ENCODE results near the gene PLA2G4E. TPM values are rescaled to one million over a fixed set of nuclear protein-coding genes. Genes with fewer than 3 reads are reported as not detected.

Gene PLA2G4E
- polyA plus RNA-seq, 3 donors, result not detected

DNA sequence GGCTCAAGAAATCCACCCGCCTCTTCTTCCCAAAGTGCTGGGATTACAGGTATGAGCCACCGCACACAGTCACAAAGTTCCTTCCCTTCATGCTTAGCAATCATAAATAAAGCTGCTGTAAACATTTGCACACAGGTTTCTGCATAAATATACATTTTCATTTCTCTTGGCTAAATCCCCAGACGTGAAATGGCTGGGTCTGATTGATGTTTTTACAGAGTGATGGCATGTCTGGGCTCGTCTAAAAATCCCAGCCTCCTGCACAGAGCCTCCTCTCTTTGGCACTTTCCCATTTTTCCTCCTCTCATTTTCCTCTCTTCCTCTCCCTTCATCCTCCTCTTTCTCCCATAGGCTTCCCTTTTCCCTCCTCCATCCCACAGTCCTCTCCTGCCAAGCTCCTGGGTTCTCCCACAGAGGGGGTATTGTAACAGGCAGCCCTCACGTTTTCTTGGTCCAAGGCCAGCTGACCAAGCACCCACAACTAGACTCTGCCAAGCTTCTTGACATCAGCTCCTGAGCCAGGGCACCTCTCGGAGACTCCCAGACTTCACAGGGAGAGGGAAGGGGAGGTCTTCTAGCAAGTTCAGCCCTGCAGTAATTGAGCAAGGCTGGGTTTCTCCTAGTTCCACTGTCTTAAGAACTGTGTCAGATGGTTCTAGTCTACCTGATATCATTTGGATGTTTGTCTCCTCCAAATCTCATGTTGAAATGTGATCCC lies 10.5 kb upstream of the PLA2G4E start:
- no peak for DNase-seq (ENCODE audit: low read depth in 3 of 3, low spot score in 2 of 3)

DNA sequence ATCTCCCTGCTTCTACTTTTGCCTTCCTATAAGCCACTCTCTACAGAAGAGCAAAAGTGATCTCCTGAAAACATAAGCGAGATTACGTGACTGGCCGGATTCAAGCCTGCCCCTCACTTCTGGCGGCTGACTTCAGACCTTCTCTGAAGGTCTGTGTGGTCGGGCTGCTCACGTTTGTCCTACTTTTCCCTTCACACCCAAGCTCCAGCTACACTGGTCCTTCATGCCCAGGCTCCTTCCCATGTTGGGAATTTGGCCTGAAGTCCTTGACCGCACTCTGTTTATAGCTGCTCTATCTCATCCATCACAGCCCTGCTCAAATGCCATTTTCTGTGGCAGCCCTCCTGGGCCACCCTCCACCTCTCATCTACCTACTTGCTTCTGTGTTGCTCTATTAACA lies 6.7 kb upstream of the PLA2G4E start:
- DNase-seq (ENCODE audit: low read depth in 3 of 3, low spot score in 2 of 3), result no peak

DNA sequence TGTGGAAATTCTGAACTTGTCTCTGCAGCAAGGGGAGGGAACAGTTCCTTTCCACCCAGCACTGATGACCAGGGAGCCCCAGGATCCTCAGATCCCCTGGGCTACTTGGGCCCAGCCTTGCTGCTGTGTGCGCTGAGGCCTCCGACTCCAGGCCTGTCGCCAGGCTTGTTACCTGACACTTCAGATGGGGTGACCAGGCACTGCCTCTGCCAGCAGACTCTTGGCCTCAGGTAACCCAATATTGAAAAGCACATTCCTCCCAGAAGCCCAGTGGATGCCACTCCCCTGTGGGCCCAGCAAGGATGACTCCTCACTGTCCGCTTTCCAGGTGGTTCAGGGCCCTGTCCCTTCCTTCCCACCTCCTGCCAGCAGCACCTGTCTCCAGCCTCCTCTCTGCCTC lies 3.5 kb upstream of the PLA2G4E start:
- no peak for DNase-seq (ENCODE audit: low read depth in 3 of 3, low spot score in 2 of 3)

DNA sequence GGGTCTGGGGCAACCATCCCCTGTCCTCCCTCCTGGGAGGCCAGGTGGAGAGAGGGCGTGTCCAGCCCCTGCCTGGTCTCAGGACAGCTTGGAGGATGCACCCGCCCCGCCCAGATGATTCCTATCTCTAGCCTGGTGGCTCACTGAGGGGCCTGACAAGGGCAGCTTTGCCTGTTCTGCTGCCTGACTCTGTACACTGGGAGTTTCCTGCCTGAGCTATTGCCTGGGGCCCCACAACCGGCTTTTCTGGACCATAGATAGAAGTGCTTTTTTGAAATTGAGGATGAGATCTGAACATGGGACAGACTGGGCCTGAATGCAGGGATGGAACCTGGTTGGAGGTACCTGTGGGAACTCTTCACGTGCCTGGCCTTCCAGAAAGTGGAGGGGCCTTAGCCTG lies 751 bp upstream of the PLA2G4E start:
- no peak for DNase-seq (ENCODE audit: low read depth in 3 of 3, low spot score in 2 of 3)

DNA sequence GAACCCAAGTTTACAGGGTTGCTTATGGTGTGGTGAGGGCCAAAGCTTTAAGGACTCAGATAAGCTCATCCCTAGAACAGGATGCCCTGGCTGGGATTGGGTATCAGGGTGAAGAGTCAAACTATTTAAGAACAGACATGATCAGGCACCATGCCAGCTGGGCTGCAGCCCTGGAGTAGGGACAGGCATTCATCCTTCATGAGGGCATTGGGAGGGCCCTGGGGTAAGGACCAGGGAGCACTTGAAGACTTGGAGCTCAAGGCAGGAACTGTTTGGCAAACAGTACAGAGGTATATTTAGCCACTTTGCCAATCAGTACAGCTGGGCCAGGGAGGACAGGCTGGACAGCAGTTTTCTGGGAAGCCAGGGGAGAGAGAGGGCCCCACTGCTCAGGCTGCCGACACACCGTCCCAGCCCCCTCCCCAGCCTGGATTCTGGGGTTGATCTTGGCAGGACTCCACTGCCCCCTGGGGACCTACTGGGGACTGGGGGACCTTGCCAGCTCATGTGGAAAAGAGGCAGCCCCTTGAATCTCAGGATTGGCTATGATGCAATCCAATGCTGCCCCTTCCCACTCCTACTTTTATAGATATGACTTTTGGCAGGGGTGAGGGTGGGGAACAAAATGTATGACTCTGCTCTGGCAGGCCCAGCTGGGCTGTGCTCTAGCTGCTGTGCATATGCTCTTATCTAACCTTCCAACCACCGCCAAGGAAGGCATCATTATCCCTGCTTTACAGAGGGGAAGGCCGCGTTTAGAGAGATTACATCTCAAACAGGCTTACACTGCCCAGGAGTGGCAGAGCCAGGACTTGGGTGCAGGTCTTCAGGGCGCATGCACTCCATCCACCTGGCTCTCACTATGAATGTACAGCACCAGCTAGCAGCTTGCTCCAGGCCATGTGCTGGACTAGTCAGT lies 2.3 kb downstream of the PLA2G4E start:
- DNase-seq (ENCODE audit: low read depth in 3 of 3, low spot score in 2 of 3), result no peak

DNA sequence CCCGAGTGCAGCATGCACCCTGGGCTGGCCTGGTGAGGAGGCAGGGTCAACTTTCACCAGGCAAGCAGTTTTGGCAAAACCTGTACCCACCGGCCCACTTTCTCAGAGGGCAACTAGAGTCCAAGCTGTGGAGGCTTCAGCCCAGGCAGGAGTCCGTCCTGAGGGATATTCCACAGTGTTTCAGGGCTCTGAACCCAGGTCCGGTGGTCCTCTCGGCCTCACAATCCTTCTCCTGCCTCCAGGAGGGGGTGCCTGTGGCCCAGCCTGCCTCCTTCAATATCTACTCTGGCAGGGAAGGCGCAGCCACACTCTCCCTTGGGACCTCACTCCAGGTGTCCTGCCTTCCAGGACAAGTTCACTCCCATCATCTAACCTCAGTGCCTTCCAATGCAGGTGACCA lies 3.9 kb downstream of the PLA2G4E start:
- no peak for DNase-seq (ENCODE audit: low read depth in 3 of 3, low spot score in 2 of 3)

DNA sequence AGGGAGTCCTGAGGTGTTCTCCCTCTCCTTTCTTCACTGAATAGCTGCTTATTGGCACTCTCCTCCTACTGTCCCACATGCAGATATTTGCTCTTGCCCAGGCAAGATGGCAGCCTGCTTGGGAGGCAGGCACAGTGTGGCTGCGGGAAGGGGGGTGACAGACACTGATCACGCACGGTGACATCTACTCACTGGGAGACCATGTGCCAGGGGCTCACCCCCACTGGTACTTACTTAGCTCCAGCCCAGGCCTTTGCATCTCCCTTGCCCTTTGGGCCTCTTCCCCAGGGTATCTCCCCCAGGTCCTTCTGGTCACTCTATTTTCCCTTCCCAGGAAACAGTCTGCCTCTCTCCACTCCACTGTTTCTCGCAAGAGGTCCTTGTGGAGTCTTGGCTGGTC lies 6.4 kb downstream of the PLA2G4E start:
- no peak for DNase-seq (ENCODE audit: low read depth in 3 of 3, low spot score in 2 of 3)

DNA sequence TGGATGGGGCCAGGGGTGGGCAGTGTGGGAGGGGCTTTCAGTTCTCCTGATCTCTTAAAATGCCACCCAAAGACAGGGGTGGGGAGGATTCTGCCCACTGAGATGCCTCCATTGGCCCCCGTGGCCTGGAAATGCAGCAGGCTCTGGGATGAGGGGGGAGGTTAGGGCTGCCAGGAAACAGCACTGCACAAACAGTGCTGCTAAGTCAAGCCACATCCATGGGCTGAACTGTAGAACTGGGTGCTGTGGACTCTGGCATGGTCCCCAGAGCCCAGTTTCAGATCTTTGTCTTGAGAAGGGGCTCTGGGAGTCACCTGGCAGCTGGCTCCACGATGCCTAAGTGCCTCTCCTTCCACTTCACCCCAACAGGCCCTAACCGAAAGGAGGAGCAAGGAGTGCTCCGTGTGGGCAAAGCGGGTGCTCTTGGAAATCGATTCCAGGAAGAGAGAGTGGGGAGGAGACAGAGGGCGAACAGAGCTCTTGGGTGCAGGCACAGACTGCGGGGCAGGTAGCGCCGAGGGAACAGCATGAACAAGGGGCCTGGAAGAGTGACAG lies 7.8 kb downstream of the PLA2G4E start:
- no peak for DNase-seq (ENCODE audit: low read depth in 3 of 3, low spot score in 2 of 3)

DNA sequence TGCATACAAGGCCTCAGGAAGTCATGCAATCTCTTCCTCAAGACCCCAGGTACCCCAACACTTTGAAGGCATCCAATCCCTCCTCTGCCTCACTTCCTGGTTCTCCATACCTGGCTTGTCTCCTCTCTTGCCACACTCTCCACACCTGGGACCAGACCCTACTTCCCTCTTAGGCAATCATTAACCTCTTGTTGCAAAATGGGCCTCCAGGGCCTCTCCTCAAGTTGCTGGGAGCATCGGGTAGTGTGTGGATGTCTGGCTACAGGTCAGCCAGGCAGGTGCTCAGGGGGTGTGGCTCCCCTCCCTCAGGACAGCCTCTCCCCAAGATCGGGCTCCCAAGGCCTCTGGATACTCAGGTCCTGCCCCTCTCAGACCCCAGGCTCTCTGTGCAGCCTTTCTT lies 8.6 kb downstream of the PLA2G4E start:
- peak in 1 of 3 donors; percentile 7 for DNase-seq (ENCODE audit: low read depth in 3 of 3, low spot score in 2 of 3)

DNA sequence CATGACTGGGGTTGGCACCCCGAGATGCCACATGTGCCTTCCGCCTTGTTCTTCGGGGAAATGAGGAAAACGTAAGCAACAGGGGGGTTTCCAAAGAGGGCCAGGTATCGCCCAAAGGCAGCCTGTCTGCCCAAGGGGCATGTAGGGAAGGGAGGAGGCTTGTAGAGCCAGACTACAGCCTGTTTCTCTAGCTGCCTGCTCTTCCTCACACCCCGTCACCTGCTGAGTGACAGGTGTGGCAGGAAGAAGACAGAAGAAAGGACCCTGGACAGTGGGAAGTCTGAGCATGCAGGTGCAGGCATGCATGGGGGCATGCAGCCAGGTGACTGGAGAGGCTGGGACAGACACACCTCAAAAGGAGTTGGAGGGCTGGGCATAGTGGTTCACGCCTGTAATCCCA lies 9.8 kb downstream of the PLA2G4E start:
- no peak for DNase-seq (ENCODE audit: low read depth in 3 of 3, low spot score in 2 of 3)

DNA sequence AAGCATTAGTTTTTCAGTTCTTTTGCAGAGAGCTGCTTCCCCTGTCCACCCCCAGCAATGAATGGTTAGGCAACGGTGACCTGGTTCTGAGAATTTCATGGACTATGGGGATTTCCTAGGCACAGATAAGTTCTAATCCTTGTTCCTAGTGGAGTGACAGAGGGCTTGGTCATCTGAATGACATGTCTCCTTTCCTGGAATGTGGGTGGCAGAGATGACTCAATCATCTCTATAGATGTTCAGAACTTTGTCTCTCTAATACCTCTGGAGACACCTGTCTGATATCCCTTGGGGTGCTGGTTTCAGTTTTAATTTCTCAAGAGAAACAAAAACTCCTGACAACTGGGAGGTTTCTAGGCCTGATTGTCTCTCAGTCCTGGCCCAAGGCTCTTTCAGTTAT lies 10.4 kb downstream of the PLA2G4E start:
- DNase-seq (ENCODE audit: low read depth in 3 of 3, low spot score in 2 of 3), result no peak

DNA sequence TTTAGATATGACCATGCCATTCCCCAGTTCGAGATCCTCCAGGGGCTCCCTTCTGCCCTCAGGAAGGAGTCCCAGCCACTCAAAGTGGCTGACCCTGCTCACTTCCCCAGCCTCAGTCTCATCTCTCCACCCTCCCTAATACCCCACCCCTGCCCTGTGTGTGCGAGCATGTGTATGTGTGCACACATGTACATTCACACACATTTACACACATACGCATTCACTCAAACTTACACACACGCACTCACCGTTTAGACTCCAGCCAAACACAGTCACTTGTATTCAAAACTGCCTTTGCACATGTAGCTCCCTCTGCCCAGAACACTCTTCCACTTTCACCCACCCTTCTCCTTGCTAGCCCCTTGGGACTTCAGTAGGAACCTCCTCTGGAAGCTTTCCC lies 11.4 kb downstream of the PLA2G4E start:
- no peak for DNase-seq (ENCODE audit: low read depth in 3 of 3, low spot score in 2 of 3)

DNA sequence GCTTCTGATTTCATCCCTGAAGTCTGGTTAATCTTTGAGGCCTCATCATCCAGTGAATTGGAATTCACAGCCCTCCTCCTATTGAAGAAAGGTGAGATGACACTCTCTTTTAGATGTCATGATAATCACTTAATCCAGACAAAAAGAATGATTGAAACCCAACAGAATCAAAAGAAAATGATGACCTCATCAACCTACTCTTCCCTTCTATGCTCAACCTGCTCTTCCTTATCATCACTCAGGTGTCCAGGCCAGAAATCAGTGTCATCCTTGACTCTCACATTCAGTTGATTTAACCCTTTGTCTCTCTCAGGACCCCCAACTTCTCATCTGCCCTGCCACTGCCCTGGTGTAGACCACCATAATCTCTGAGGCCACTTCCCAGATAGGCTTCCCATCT lies 11.8 kb downstream of the PLA2G4E start:
- no peak for DNase-seq (ENCODE audit: low read depth in 3 of 3, low spot score in 2 of 3)

DNA sequence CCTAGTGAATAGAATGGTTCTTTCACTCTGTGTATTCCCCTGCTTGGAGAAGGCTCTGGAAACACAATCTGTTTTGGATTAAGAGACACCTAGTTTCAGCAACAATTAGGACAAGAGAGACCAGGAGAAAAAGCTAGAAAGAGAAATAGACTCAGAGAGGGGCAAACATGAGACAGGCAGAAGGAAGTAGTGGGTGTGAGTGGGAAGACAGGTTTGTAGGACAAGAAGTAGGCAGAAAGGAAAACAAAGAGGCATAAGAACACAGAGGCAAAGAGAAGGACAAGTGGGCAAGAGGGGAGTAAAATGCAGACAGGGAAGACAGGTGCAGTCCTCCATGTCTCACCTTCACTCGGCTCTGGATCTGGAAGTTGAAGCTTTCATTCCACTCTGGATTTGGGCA lies 13.5 kb downstream of the PLA2G4E start:
- DNase-seq (ENCODE audit: low read depth in 3 of 3, low spot score in 2 of 3), result no peak

DNA sequence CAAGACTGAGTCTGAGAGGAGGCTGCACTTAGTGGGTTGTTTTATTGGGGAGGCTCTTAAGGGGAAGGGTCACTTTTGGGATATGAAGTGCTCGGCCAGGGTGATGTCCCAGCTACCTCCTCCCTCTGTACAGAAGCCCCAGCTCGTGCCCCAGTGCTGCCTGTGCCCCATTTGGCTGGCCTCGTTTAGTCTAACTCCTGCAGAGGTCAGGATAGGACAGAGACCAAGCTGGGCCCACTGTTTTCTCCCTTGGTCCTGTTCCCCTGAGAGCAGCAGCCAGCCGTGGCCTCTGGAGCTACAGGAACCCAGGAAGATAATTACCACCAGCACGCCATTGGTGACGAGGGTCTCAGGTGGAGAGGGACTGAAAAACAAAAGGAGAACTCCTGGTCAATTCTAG lies 18.5 kb downstream of the PLA2G4E start:
- DNase-seq (ENCODE audit: low read depth in 3 of 3, low spot score in 2 of 3), result no peak

DNA sequence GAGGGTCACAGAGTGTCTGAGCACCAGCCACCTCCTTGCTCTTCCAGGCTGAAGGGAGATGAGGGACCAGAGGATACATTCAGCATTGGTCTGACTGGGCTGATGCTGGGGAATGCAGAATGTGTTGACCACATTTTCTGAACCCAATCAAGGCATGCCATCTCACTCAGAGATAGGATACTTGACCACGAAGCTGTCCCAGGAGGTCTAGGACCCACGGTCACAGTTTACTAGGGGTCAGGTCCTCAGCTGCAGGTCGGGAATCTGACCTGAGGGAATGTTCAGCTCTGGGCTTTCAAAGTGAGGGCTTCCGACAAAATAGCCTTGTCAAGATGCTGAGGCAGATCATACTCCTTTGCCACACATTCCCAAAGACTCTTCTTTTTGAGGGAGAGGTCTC lies 19.6 kb downstream of the PLA2G4E start:
- no peak for DNase-seq (ENCODE audit: low read depth in 3 of 3, low spot score in 2 of 3)

DNA sequence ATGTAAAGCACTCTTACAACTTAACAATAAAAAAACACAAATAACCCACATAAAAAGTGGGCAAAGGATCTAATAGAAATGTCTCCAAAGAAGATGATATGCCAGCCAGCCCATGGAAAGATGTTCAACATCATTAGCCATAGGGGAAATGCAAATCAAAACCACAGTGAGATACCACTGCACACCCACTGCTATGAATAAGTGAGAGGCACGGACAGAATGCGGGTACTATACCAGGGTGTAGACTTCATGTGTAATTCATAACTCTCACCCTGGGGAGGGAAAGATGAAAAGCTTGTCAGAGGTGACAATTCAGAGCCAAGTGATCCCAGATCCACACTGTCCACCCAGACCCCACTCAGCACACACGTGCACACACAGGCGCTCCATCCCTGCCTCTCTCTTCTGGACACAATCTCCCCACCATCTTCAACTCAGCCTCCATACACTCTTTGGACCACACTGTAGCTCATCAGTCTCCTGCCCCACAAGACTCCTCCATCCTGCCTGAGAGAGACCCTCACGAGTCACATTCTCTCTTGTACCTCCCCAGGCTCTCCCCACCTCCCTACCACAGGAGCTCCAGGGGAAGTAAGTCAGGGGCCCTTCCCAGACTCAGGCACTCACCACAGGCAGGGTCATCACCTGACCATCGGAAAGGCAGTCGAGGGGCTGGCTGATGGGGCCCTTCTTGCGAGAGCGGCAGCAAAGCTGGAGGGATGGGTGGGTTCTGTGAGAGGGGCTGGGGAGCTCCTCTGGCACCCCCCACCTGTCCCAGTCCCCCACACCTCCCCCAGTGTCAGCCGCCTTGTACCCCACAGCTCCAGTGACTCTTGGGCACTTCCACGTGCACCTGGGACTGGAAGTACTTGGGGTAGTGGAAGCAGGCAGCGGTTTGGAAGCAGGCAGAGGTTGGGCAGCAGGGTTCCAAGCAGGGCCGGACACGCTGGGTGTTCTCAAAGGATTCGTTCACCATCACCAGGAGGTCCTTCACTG lies 21.3 kb downstream of the PLA2G4E start:
- DNase-seq (ENCODE audit: low read depth in 3 of 3, low spot score in 2 of 3), result no peak

DNA sequence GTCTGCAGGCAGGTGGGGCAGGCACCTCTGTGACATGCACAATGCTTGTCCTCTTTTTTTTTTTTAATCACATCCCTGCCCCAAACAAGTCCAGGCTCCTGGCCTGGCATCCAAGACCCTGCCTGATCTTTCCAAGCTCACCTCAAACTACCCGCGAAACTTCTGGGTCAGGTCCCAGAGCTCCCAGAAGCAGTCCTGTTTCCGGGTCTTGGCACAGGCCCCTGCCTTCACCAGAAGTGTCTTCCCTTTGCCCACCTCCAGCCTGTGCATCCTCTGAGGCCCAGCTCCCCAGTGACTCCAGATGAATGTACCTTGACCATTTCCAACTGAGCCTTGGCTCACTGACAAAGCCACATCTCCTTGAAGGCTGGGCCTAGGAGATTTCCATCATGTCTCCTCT lies 23.0 kb downstream of the PLA2G4E start:
- no peak for DNase-seq (ENCODE audit: low read depth in 3 of 3, low spot score in 2 of 3)

DNA sequence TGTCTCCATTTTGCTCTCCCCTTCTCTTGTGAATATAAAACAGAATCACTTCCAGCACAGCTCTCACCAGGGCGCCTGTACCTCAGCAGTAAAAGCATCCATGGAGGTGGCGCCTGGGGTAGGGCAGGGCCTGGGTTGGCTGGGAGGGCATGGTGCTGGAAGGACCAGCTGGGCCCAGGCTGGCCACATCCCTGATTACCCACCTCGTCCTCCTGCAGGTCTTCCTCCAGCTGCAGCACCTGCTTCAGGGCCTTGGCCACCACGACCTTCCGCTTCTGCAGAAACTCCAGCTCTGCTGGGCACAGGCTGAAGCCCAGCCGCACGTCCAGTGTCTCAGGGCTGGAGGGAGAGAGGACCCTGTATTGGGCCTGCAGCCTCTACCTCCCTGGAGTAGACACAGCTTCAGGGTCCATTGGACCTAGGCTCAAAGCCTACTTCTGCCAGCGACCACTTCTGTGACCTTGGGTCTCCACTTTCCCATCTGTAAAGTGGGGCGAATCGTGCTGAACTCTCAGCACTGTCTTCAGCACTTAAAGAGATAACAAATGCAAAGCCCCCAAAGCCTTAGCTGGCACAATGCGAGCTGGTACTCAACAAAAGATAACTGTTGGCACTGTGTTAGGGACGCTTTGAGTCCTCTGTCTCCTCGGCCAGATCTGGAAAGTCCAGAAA lies 23.8 kb downstream of the PLA2G4E start:
- no peak for DNase-seq (ENCODE audit: low read depth in 3 of 3, low spot score in 2 of 3)

DNA sequence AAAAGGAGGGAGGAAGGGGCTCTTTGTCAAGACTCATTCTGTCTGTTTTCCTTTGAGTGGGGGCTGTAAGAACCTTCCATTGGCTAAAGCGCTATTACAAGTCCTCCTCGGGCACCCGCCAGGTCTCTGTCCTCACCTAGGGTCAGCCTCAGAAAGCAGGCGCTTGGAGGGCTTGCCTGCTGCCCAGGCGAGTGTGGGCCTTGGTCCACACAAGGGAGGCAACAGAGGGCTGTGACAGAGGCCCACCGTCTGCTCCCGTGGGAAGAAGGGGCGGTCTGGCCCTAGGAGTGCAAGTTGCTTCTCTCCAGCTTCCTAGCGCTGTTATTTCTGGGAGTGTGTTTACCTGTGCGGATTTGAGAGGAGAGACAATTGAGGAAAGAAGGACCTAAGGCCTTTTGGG lies 24.5 kb downstream of the PLA2G4E start:
- DNase-seq (ENCODE audit: low read depth in 3 of 3, low spot score in 2 of 3), result no peak

Data from right renal cortex interstitium (tissue), 3 donors.